GM10248 (cell line): ENCODE data around the gene SUSD6.
A peak's percentile ranks its signal among the peaks of the same experiment; 100 is the strongest.

Source experiments
- CTCF ChIA-PET: fragments of 300-600 bp; sonication (Branson Sonifier 250); formaldehyde crosslinking; extraction: SDS; loops from one replicate; lab custom pipeline; 2021; ENCODE audit warnings: antibody characterized with exemption; lab: Yijun Ruan, JAX
- POLR2A ChIA-PET: fragments of 350-650 bp; sonication (Branson Sonifier 250); formaldehyde crosslinking; extraction: SDS; loops from one replicate; lab custom pipeline; 2020; ENCODE audit warnings: antibody characterized with exemption; lab: Yijun Ruan, JAX
- DNase-seq: peaks from one replicate; pipeline ENCODE4 v3.0.0; 2012; ENCODE audit errors: extremely low spot score
- CTCF ChIP-seq: IDR thresholded peaks from 2 replicates; pipeline ENCODE4 v1.5.1; 2012; ENCODE audit warnings: mild to moderate bottlenecking, low read depth; ENCODE audit errors: extremely low read depth, missing control alignments, control extremely low read depth

SUSD6 gene

GRCh38 chr14:69687606-69688298 lies 76.4 kb downstream of the SUSD6 start:
- ChIA-PET CTCF (interaction anchor here (1.2 to 1.6 kb wide), 2 partner anchors 15 to 16 kb away, joined by 5 read pairs; no protein-coding TSS in a partner anchor), POLR2A (interaction anchor here (0.6 kb wide), 1 partner anchor 61 kb away, joined by 3 read pairs; no protein-coding TSS in a partner anchor)
- DNase-seq, result no peak
- TF ChIP-seq CTCF, result no peak

- ChIA-PET CTCF (no interaction called here), POLR2A (no interaction called here)
- DNase-seq, result no peak
- TF ChIP-seq CTCF, result no peak
Measured at GRCh38 chr14:69688299-69688649, 76.9 kb downstream of the SUSD6 start.

- TF ChIP-seq CTCF, result no peak
- DNase-seq, result no peak
- CTCF ChIA-PET, result no interaction called here
- POLR2A ChIA-PET, result no interaction called here
Measured at GRCh38 chr14:69690042-69690441, 78.6 kb downstream of the SUSD6 start.

GRCh38 chr14:69692594-69692993 lies 81.2 kb downstream of the SUSD6 start:
- no peak for DNase-seq
- CTCF ChIA-PET, result interaction anchor here (1.0 to 1.5 kb wide), 7 partner anchors 9 to 35 kb away, joined by 3 to 4 read pairs (median 3); no protein-coding TSS in a partner anchor
- no peak for TF ChIP-seq CTCF
- POLR2A ChIA-PET, result no interaction called here

GRCh38 chr14:69693145-69693544 lies 81.7 kb downstream of the SUSD6 start:
- ChIA-PET CTCF (interaction anchor here (1.0 to 1.5 kb wide), 7 partner anchors 8 to 34 kb away, joined by 3 to 4 read pairs (median 3); no protein-coding TSS in a partner anchor), POLR2A (no interaction called here)
- DNase-seq, result peak; percentile 50
- TF ChIP-seq CTCF, result no peak

GRCh38 chr14:69693801-69694729 lies 82.7 kb downstream of the SUSD6 start:
- no peak for DNase-seq
- CTCF ChIA-PET, result interaction anchor here (1.0 to 1.5 kb wide), 5 partner anchors 7 to 34 kb away, joined by 3 to 4 read pairs (median 3); no protein-coding TSS in a partner anchor
- POLR2A ChIA-PET, result interaction anchor here (0.5 to 0.7 kb wide), 2 partner anchors 10 to 300 kb away, joined by 3 to 4 read pairs; no protein-coding TSS in a partner anchor
- TF ChIP-seq CTCF, result no peak
